Ectodermal cell (in vitro differentiated cells): ENCODE results near the gene GOLT1A.

Experiments used
- H3K27ac ChIP-seq: 2 replicates; pipeline ENCODE4 v1.7.0; 2013; ENCODE audit warnings: mild to moderate bottlenecking, low read depth, low read length; ENCODE audit not compliant: insufficient read depth, poor library complexity, severe bottlenecking
- H3K27me3 ChIP-seq: 2 replicates; pipeline ENCODE4 v1.7.0; 2013; ENCODE audit warnings: mild to moderate bottlenecking, low read length; ENCODE audit not compliant: insufficient read depth, control insufficient read depth, poor library complexity, severe bottlenecking
- H3K36me3 ChIP-seq: one replicate; pipeline ENCODE4 v1.7.0; 2013; ENCODE audit warnings: low read length; ENCODE audit not compliant: control insufficient read depth, insufficient read depth
- H3K4me1 ChIP-seq: one replicate; pipeline ENCODE4 v1.7.0; 2013; ENCODE audit warnings: low read length; ENCODE audit not compliant: control insufficient read depth, insufficient read depth
- H3K4me3 ChIP-seq: 2 replicates; pipeline ENCODE4 v1.7.0; 2013; ENCODE audit warnings: low read depth, low read length, control low read depth; ENCODE audit not compliant: insufficient read depth
- H3K9me3 ChIP-seq: 2 replicates; pipeline ENCODE4 v1.7.0; 2013; ENCODE audit warnings: mild to moderate bottlenecking, low read length, moderate library complexity; ENCODE audit not compliant: control insufficient read depth
- WGBS, 2 experiments: methylation state at CpG; one replicate each; pipeline ENCODE4 v1.1.7; 2013; ENCODE audit warnings: missing lambda C conversion rate in 2 of 2; 5-methylcytosine and 5-hydroxymethylcytosine counted together

Gene GOLT1A

DNA sequence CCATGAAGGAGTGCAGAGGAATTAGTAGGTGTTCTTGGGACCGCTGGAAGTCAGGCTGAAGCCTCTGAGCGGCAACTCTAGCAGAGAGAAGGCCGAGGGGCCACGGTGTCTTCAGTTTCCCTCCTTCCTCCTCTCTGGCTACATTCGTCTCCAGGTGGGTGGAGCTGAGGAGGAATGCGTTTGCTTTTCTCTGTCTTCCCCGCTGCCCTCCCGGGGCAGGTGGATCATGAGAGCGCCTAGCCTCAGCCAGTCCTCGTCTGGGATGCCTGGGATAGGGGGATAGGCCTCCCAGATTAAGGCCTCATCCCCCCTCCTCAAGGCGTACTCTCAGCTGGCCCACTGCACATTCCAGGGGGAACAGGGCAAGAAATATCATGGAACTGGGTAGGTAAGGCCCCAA, 7.5 kb upstream of the GOLT1A start:
- Histone ChIP-seq H3K36me3 (no peaks in the 10 kb centered on the region), H3K4me3 (no peak overlapping the region), H3K27ac (no peak overlapping the region), H3K4me1 (no peaks in the 10 kb centered on the region), H3K27me3 (no peaks in the 10 kb centered on the region), H3K9me3 (no peaks in the 10 kb centered on the region)
- 75% methylated on average over 11 of the region's 11 CpGs for WGBS, 2 experiments

DNA sequence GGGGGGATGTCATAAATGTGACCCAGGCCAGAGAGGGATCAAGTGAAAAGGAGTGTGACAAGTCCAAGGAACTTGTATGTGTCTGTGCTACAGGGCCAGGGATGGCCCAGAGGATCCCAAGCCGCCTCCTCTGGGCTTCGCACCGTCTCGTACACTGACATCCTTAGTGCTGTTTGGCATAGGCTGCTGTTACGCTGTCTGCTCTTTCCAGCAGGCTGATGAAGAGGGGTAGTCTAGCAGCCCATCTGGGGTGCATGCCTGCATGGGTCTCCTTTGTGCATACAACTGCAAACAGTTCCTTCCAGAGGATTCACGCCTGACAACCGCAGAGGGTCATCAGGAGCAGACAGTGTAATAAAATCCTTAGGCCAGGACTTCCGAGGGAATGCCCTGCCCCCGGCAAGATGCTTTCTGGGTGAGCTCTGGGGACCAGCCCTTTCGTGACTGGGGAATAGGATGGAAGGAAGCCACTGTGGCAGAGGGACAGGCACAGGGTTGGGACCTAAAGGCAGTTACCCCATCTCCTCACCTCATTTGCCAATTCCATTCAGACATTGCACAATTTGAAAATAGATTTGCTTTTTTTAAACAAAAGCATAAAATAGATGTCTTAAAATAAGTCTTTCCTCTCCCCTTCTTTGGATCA, 6.3 kb upstream of the GOLT1A start:
- H3K27me3 ChIP-seq = no peaks in the 10 kb centered on the region
- H3K4me3 ChIP-seq = no peak overlapping the region
- no peak overlapping the region for H3K27ac ChIP-seq
- H3K36me3 ChIP-seq = no peaks in the 10 kb centered on the region
- H3K9me3 ChIP-seq = no peaks in the 10 kb centered on the region
- WGBS, 2 experiments = 86 to 91% methylated on average over 10 of the region's 10 CpGs
- no peaks in the 10 kb centered on the region for H3K4me1 ChIP-seq

DNA sequence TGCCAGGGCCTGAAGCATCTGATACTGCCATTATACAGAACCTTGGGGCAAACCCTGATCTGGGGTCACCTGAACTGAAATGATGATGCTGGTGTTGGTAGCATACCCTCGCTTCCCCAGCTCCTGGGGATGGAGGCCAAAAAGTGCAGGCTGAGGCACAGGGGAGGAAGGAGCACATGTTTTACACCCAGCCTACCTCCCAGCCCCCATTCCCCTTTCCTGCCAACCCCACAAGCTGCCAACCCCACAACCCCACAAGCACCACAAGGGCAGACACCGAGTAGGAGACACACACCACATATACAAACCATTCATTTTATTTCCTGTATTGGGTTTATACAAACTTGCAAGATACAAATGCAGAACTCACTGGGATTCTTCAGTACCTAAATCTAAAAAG, 4.8 kb upstream of the GOLT1A start:
- H3K9me3 ChIP-seq = no peaks in the 10 kb centered on the region
- H3K27me3 ChIP-seq = peaks cover 4% of the 10 kb centered on the region
- whole genome bisulfite sequencing, 2 experiments = 83 to 90% methylated on average over 2 of the region's 2 CpGs
- no peak overlapping the region for H3K4me3 ChIP-seq
- H3K27ac ChIP-seq = no peak overlapping the region
- H3K4me1 ChIP-seq = no peaks in the 10 kb centered on the region
- no peaks in the 10 kb centered on the region for H3K36me3 ChIP-seq

DNA sequence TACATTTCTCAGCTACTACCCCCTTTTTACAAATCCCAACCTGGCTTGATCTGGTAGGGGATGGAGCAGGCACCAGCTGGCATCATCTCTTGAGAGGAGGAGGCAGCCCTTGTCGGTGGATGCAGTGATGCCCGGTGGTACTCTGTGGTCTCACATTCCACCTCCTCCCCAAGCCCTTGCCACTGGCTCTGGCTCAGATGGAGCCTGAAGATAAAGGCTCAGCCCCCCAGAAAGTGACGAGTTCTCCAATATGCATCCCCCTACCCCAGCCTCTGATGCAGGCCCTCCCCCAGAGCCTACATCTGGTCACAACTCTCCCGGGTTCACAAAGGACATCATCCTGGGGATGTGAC, 3.8 kb upstream of the GOLT1A start:
- Histone ChIP-seq H3K4me1 (no peaks in the 10 kb centered on the region), H3K9me3 (no peaks in the 10 kb centered on the region), H3K36me3 (no peaks in the 10 kb centered on the region), H3K27me3 (peaks cover 12% of the 10 kb centered on the region), H3K4me3 (no peak overlapping the region), H3K27ac (no peak overlapping the region)
- WGBS, 2 experiments = 85 to 87% methylated on average over 4 of the region's 4 CpGs

DNA sequence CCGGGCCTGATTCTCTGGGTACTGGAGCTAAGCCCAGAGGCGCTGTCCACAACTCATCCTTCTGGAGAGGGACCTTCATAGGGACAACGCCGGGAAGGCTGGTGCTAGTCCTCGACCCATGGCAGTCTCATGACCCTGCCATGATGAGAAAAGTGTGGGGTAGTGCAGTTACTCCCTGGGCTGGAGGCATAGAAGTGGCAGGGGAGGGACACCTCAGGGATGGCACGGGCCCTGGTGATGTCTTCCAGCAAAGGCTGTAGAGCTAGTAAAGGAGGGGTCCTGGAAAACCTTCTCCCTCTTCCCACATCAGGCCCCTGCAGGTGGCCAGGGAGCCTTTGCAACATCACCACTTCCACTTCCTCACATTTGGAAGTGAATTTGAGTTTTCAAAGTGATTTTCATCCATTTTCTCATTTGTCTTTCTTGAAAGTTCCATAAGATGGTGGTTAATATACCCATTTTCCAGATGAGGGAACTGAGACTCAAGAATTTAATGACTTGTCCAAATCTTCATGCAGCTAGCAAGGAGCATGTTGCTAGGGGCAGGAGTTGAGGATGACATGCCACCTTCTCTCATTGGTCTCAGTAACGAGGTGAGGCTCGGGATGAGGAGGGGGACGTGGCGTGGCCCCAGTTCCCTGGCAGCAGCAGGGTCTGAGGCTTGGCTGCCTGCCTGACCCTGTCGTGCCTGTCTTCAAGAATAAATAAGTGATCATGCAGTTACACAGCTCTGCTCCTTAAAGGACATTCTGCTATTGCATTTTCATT, 3.3 kb upstream of the GOLT1A start:
- 93 to 94% methylated on average over 11 of the region's 11 CpGs for WGBS, 2 experiments
- no peak overlapping the region for H3K27ac ChIP-seq
- no peaks in the 10 kb centered on the region for H3K36me3 ChIP-seq
- H3K4me3 ChIP-seq = no peak overlapping the region
- H3K9me3 ChIP-seq = no peaks in the 10 kb centered on the region
- H3K27me3 ChIP-seq = peaks cover 12% of the 10 kb centered on the region
- H3K4me1 ChIP-seq = no peaks in the 10 kb centered on the region

DNA sequence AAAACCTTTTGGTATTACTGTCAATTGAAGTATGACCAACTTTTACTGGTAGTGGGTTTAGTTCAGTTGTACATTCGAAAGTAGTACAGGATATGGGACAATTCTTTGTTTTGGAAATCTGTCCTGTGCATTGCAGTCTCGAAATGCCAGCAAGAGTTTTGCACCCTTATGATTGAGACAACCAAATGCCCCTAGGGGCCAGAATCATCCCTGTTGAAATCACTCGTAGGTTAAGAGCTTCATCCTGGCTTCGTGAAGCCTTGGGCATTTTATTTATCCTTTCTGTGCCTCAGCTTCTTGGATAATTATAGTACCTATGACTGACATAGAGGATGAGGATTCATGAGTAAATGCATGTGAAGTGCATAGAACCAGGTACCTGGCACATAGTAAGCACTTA, 2.4 kb upstream of the GOLT1A start:
- 82 to 91% methylated on average over 4 of the region's 4 CpGs for WGBS, 2 experiments

DNA sequence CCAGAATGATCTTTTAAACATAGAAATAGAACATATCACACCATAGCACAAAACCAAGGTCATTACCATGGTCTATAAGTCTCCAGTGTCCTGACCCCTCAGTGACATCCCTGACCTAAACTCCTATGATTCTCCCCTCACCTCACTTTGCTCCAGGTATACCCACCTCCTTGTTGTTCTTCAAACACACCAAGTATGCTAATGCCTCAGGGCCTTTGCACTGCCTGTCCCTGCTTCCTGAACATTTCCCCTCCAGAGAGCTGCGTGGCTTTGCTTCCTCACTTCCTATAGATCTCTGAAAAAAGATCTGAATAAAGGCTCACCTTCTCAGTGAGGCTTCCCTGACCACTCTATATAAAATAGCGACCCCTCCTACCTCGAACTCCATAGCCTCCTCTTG, 1.1 kb downstream of the GOLT1A start:
- no peak overlapping the region for H3K4me3 ChIP-seq
- 92 to 93% methylated on average over 3 of the region's 3 CpGs for WGBS, 2 experiments
- H3K4me1 ChIP-seq = no peaks in the 10 kb centered on the region
- H3K9me3 ChIP-seq = no peaks in the 10 kb centered on the region
- no peak overlapping the region for H3K27ac ChIP-seq
- H3K27me3 ChIP-seq = peaks cover 12% of the 10 kb centered on the region
- H3K36me3 ChIP-seq = no peaks in the 10 kb centered on the region

More for the DNA sequence above, 2.4 kb upstream of the GOLT1A start:
- Histone ChIP-seq H3K36me3 (no peaks in the 10 kb centered on the region), H3K4me1 (no peaks in the 10 kb centered on the region), H3K27me3 (peaks cover 12% of the 10 kb centered on the region), H3K27ac (no peak overlapping the region), H3K4me3 (no peak overlapping the region), H3K9me3 (no peaks in the 10 kb centered on the region)

DNA sequence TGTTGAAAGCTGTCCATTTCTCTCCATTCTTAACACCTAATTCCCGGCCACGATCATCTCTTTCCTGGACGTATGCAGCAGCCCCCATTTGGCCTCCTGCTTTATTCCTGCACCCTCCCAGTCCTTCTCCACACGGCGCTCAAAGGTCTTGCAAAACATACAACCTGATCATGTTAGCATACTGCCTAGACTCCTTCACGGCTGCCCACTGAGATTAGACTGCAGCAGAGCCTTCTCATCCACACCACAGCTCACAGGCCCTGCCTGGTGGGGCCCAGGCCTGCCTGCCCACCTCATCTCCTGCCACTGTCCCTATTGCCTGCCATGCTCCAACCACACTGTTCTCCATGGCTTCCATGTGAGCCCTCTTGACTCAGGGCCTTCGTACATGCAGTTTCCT, 2.7 kb downstream of the GOLT1A start:
- Histone ChIP-seq H3K4me3 (no peak overlapping the region), H3K27ac (no peak overlapping the region), H3K9me3 (no peaks in the 10 kb centered on the region), H3K36me3 (no peaks in the 10 kb centered on the region), H3K27me3 (peaks cover 21% of the 10 kb centered on the region), H3K4me1 (no peaks in the 10 kb centered on the region)
- WGBS, 2 experiments = 92% methylated on average over 7 of the region's 7 CpGs

DNA sequence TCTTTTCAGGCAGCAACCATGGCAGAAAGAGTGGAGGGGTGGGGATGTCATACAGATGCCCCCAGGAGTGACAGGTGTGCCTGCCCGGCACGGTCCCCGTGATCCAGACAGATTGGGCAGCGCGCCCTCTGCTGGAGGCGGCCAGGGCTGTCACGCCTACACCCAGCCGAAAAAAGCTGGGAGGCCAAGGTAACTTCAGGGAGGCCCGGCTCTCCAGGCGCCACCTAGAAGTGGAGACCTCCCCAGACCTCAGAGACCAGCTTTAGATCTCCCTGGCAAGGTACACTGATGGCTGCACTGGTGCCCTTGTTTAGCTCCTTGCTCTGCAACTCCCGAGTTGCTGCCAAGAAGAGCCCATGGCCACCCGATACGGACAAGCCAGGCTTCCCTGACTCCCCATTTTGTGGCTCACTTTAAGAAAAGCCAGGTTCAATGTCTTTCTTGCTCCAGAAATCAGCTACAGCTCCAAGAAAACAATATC, 6.6 kb downstream of the GOLT1A start:
- WGBS, 2 experiments = 19% methylated on average over 13 of the region's 13 CpGs
- no peaks in the 10 kb centered on the region for H3K9me3 ChIP-seq
- H3K27me3 ChIP-seq = peaks cover 13% of the 10 kb centered on the region
- H3K27ac ChIP-seq = no peak overlapping the region
- no peaks in the 10 kb centered on the region for H3K36me3 ChIP-seq
- H3K4me3 ChIP-seq = no peak overlapping the region
- no peaks in the 10 kb centered on the region for H3K4me1 ChIP-seq

DNA sequence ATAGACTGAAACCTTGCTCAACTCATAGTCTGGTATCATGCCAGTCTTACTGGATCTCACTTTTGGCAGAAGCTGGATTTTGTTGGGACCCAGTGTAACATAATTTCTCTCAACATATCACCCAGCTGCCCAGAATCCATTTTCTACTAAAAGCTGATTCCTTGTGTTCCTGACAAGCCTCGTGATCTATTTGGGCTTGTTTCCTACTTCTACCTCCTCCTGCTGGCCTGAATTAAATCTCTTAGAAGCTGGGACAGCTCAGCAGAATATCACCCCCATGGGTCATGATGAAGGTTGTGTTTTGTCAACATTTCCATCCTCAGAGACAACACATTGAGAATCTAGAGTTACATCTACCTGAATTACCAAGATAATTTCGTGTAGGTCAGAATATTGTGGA, 7.7 kb downstream of the GOLT1A start:
- no peak overlapping the region for H3K4me3 ChIP-seq
- no peaks in the 10 kb centered on the region for H3K4me1 ChIP-seq
- no peaks in the 10 kb centered on the region for H3K9me3 ChIP-seq
- peaks cover 13% of the 10 kb centered on the region for H3K27me3 ChIP-seq
- no peak overlapping the region for H3K27ac ChIP-seq
- WGBS, 2 experiments = 66 to 82% methylated on average over 1 to 2 of the region's 2 CpGs
- no peaks in the 10 kb centered on the region for H3K36me3 ChIP-seq
